H1 (cell line): ENCODE measurements around the gene WDR37. TPM values are rescaled to one million over a fixed set of nuclear protein-coding genes. Genes with fewer than 3 reads are reported as not detected.

Source experiments
- ASH2L ChIP-seq: fragments of 200-600, 300-600 bp; sonication (generic); IDR thresholded peaks from one replicate; pipeline ENCODE4 v1.7.1; 2017; ENCODE audit warnings: low read length
- BACH1 ChIP-seq: IDR thresholded peaks from 2 replicates; pipeline ENCODE4 v1.6.1; 2012; ENCODE audit warnings: low read length, improper control_type of control experiment
- EP300 ChIP-seq, 2 experiments: IDR thresholded peaks; 1 replicate in 1 of 2; 2 replicates in 1 of 2; pipeline ENCODE4 v1.6.1; 2011 to 2012; ENCODE audit warnings: low read depth in 2 of 2, low read length in 2 of 2, mild to moderate bottlenecking in 2 of 2, borderline replicate concordance in 1 of 2, inconsistent platforms in 1 of 2, moderate library complexity in 1 of 2
- HDAC6 ChIP-seq: IDR thresholded peaks from one replicate; pipeline ENCODE4 v1.7.1; 2012; ENCODE audit warnings: low read depth, mild to moderate bottlenecking, inconsistent platforms, low read length, moderate library complexity
- JUN ChIP-seq: IDR thresholded peaks from 2 replicates; pipeline ENCODE4 v1.6.1; 2011; ENCODE audit warnings: low read depth, mild to moderate bottlenecking, improper control_type of control experiment, low read length
- POLR2AphosphoS5 ChIP-seq: IDR thresholded peaks from 2 replicates; pipeline ENCODE4 v1.6.1; 2011; ENCODE audit warnings: low read depth, low read length
- SIX5 ChIP-seq: IDR thresholded peaks from 2 replicates; pipeline ENCODE4 v1.6.1; 2011; ENCODE audit warnings: mild to moderate bottlenecking, low read depth, low read length
- SP4 ChIP-seq: IDR thresholded peaks from 2 replicates; pipeline ENCODE4 v1.6.1; 2012; ENCODE audit warnings: low read length, inconsistent platforms
- polyA plus RNA-seq, 7 experiments: library from polyadenylated mRNA; depleted of rRNA in 3 of 7; stranded (reverse) in 5 of 7; unstranded in 2 of 7; fragments of >200 nt in 5 of 7; fragments of 200-250 nt in 2 of 7; gene quantifications; 1 replicate in 5 of 7; 2 replicates in 1 of 7; 4 replicates in 1 of 7; pipeline versions ENCODE4 v1.2.1 to v1.2.3, GENCODE V29; 2011 to 2013; ENCODE audit warnings: missing spikeins in 2 of 7, mixed read lengths in 2 of 7
- total RNA-seq: library from RNA; stranded (reverse); fragmentation: NEBNext Ultra II Directional; extraction: Animal tissue kit (Norgen Biotek cat#: 25700); gene quantifications from 2 replicates; pipeline ENCODE4 v1.2.1, GENCODE V29; 2021
- TF ChIP-seq, protein P1 (sequence below): IDR thresholded peaks from 2 replicates; pipeline ENCODE4 v1.6.1; 2012; ENCODE audit warnings: inconsistent platforms
- TF ChIP-seq, protein P2 (sequence below), 3 experiments: IDR thresholded peaks; 1 replicate in 2 of 3; 2 replicates in 1 of 3; pipeline versions ENCODE4 v1.5.1 to v1.6.1; 2011; ENCODE audit warnings: low read length in 3 of 3, mild to moderate bottlenecking in 3 of 3, inconsistent platforms in 2 of 3, low read depth in 1 of 3, moderate library complexity in 1 of 3; ENCODE audit not compliant: insufficient read depth in 1 of 3; ENCODE audit errors: control extremely low read depth in 1 of 3

The WDR37 gene
- total and polyA plus RNA-seq, 2 of the 8 experiments (the other 6 are each of a cell fraction or from before 2014, with no cell fraction given) = 9.6 to 12.0 TPM

DNA sequence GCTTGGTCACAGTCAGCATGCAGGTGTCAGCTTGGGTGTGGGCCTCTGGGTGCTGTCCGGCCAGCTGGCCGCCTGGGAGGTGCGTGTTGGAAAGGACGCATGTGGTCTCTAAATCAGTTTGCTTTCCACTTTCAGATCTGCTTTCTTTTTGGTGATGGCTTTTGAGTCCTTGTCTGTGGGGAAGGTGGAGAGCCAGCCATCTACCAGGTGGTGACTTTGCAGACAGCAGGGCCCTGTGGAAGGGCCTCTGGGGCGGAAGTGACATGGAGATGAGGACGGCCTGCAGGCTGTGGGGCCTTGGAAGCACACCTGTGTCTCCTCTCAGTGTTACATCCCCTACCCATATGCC, 59.4 kb downstream of the WDR37 start (continued):
- TF ChIP-seq, protein P1, sequence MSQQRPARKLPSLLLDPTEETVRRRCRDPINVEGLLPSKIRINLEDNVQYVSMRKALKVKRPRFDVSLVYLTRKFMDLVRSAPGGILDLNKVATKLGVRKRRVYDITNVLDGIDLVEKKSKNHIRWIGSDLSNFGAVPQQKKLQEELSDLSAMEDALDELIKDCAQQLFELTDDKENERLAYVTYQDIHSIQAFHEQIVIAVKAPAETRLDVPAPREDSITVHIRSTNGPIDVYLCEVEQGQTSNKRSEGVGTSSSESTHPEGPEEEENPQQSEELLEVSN = no peak
- TF ChIP-seq, protein P2, sequence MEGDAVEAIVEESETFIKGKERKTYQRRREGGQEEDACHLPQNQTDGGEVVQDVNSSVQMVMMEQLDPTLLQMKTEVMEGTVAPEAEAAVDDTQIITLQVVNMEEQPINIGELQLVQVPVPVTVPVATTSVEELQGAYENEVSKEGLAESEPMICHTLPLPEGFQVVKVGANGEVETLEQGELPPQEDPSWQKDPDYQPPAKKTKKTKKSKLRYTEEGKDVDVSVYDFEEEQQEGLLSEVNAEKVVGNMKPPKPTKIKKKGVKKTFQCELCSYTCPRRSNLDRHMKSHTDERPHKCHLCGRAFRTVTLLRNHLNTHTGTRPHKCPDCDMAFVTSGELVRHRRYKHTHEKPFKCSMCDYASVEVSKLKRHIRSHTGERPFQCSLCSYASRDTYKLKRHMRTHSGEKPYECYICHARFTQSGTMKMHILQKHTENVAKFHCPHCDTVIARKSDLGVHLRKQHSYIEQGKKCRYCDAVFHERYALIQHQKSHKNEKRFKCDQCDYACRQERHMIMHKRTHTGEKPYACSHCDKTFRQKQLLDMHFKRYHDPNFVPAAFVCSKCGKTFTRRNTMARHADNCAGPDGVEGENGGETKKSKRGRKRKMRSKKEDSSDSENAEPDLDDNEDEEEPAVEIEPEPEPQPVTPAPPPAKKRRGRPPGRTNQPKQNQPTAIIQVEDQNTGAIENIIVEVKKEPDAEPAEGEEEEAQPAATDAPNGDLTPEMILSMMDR (IDR thresholded peaks at IDR 0.05; ENCODE audit: control extremely low read depth in 1 of 3, insufficient read depth in 1 of 3, low read depth in 1 of 3, low read length in 3 of 3) = no peak
- TF ChIP-seq SP4 (no peak), HDAC6 (no peak), ASH2L (no peak), BACH1 (no peak), EP300 (IDR thresholded peaks at IDR 0.05; ENCODE audit: borderline replicate concordance in 1 of 2, low read depth in 2 of 2, low read length in 2 of 2) (no peak), JUN (no peak), SIX5 (no peak), POLR2AphosphoS5 (no peak)
- TF ChIP-seq, all 59 proteins: peak for 0
